Mesenteric fat pad (tissue), 1 donor: ENCODE measurements around the gene MGP. TPM values are rescaled to one million over a fixed set of nuclear protein-coding genes. Genes with fewer than 3 reads are reported as not detected.

ENCODE experiments used
- DNase-seq: peaks from one replicate; pipeline ENCODE4 v3.0.0-alpha.2; 2020; ENCODE audit warnings: low spot score
- long read RNA-seq: library from polyadenylated mRNA; unstranded; transcript quantifications from one replicate; pipeline ENCODE4 v2.0.0, GENCODE V29; 2020
- total RNA-seq: library from RNA; stranded (reverse); fragmentation: NEBNext Ultra II Directional; extraction: Animal tissue kit (Norgen Biotek cat#: 25700); gene quantifications from one replicate; pipeline ENCODE4 v1.2.1, GENCODE V29; 2021
- donor health status: DM: yes; HTN: yes; CAD: no.

MGP gene
- total RNA-seq: 2,401 TPM
- long read RNA-seq, transcript MGP-203 (4 exons, 1,405 nt): major isoform, 120 of 140 reads
- long read RNA-seq, partial matches to known transcripts: 5 of 140 reads
- long read RNA-seq, other reads (novel, unspliced or antisense): 15 of 140 reads

DNA sequence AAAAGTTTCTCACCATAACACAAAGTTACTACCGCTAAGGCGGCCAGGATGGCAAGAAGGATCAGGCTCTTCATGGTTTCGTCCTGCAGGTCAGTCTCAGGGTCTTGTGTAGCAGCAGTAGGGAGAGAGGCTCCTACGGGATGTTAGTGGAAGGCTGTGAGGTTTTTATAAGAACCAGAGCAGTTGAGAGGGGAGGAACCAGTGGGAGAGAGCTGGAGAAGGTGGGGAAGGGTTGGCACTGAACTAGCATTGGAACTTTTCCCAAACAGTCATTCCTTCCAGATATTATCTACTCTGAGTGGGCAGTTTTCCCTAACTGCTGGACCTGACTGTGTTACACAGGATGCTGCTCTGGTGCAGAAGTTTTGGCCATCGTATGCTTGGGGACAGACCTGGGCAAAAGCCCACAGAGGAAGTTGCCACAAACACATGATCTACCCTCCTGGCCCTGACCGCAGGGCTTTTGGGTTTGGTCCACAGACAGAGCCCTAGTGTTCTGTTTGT, at the start of gene MGP:
TSS of gene MGP (minus strand) at position 137 of the 504 bp plus-strand sequence. CDS start at position 74, 63 bp downstream.
- no peak for DNase-seq

DNA sequence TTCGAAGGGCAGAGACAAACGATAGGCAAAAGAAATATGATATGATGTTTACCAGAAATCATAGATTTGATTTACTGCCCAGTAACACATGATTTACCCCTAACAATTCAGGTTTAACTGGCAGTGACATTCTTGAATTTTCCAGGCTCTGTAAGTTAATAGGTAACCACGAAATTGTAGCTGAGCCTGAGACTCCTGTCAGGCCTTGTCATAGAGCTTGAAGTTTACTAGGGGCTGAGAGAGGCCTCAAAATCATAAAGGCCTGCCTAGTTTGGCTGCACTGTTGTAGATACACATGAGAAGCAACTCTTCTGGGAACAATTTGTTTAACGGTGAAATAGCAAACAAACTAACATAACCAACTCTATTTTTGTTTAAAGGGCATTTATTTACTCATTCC, 49.4 kb upstream of the MGP start:
- DNase-seq: no peak

DNA sequence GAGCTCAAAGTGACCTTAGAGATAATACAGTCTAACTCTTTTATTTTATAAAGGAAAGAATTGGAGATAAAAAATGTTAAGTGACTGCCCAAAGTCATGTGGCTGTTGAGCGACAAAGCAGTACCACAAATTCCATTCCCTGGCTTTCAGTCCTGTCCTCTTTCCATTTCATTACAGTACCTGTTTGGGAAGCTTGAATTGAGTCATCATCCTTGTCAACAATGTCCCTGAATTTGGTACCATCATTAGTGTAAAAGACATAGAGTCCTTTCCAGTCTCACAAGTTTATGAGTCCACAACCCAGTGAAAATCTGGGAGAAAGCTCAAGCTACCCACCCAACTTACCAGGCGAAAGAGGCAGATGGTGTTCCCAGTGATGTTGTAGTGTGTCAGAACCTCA, 48.9 kb upstream of the MGP start:
- DNase-seq: no peak

DNA sequence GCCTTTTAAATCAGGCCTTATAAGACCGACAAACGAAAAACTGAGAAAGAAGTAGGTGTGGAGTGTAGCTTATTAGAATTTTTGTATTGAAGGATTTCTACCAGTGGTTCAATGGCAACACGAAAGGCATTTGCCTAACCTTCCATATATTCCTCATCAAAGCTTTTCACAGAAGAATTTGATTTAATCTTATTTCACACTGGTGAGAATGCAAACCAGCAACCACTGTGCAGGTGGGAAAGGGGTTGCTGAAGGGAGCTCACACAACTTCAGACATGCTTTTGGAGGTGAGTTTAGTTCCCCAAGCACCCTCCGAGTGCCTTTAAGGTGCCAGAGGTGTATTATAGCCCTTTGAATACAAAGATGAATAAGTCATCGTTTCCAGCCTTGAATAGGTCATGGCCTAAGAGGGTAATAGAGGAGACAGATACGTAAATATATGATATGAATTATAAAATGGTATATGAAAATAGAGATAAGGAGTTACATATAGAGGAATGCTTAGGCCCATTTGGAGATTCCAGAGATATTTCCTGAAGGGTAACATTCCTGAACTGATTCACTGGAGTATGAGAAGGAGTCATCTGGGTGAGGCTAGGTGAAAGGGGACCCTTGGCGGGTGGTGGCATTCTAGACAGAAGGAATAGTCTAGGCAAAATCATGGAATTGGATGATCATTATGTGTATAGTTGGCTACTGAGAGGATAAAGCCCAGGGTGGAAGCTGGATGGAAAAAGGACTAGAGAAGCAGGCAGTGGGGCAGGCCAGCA, 46.3 kb upstream of the MGP start:
- DNase-seq: no peak

GRCh38 chr12:14931359-14931758, 45.7 kb upstream of the MGP start:
- no peak for DNase-seq

DNA sequence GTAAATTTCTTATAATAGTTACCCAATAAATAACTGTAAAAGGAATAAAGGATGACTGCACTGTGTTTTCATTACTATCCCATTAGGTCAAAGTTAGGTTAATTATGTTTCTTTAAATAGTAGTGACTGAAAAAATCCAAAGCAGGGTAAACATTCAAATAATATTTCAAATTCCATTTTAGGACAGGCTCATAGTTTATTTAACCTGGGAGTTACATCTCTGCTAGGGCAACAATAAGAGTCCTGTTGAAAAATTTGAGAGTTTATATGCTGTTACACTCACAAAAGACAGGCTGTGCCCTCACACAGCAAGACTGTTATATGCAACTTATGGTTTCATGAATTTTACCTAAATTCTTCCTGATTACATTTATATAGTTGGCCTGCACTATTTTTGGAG, 44.6 kb upstream of the MGP start:
- DNase-seq: no peak

GRCh38 chr12:14928931-14929330, 43.3 kb upstream of the MGP start:
- no peak for DNase-seq

- DNase-seq: no peak
These were observed 41.6 kb upstream of the MGP start for GRCh38 chr12:14927267-14927666.

DNA sequence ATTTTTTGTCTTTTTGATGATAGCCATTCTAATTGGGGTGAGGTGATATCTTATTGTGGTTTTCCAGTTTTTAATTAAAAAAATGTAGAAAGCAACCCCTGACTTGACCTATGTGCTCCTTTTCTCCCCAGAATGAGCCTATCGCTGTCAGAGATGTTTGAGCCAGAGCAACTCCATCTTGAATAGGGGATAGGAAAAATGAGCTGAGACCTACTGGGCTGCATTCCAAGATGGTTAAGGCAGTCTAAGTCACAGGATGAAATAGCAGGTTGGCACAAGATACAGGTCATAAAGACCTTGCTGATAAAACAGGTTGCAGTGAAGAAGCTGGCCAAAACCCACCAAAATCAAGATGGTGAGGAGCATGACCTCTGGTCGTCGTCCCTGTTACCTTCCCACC, 38.9 kb upstream of the MGP start:
- DNase-seq: no peak

DNA sequence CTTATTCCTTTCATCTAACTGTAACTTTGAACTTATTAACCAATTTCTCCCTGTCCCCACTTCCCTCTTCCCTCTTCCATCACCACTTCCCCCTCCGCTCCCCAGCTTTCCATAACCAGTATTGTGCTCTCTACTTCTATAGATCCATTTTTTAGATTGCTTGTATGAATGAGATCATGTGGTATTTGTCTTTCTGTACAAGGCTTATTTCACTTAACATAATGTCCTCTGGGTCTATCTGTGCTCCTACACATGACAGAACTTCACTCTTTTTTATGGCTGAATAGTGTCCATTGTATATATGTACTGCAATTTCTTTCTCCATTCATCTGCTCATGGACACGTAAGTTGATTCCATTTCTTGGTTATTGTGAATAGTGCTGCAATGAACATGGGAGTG, 38.3 kb upstream of the MGP start:
- no peak for DNase-seq

GRCh38 chr12:14921218-14921617, 35.6 kb upstream of the MGP start:
- no peak for DNase-seq

DNA sequence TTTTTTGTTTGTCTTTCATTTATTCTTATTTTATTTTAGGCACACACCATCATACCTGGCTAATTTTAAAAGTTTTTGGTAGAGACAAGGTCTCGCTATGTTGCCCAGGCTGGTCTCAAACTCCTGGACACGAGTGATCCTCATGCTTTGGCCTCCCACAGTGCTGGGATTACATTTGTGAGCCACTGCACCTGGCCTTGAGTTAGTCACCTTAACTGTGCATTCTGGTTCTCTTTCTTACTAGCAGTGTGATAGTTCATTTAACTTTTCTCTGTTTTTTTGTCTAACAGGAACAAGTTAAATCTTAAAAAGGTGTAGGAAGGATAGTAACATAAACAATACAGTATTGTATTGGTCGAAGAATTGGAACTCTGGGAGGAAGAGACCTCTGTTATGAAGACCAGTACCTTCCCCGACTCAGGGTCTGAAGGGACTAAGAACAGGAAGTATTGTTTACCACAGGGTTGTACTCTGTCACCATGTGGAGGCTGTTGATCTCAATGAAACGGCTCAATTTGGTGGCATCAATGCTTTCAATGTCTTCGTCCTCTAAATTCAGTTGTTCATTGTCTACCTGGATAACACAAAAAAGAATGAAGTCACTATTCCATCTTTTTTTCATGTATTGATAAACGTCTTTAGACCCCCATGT, 34.9 kb upstream of the MGP start:
- no peak for DNase-seq

DNA sequence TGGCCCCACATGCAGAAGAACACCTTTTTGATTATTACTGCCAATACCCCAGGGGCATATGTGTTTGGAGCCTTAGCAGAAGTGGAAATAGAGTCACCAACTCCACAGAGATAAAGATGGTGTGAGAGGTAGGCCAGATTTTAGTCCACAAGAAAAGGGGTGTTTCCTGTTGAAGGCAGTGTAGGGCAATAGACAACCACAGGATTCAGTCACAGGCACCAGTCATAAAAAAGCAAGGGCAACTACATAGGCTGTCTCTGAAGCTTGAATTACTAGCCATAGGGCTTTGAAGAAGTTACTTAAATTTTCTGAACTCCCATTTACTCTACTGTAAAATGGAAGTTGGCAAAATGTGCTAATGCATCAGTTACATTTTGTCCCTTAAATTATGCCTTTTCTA, 33.8 kb upstream of the MGP start:
- no peak for DNase-seq

GRCh38 chr12:14915736-14916135, 30.1 kb upstream of the MGP start:
- DNase-seq: no peak

DNA sequence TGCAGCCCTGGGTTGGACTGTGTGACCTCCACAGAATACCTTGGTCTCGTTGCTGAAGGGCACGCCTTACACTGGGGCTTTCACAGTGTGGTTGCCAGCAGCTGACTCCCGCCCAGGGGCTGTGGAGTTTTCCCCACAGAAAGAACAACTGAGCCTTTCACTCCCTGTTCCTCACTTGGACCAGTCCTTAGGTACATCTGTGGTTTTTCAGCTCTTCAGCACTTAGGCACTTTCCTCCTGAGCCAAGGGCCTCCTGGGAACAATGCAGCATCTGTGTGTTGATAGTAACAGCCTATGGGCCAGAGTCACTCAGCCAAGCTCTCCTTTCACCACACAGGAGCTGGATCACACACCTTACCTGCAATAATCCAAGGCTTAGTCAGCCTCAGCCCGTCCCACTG, 27.7 kb upstream of the MGP start:
- no peak for DNase-seq

DNA sequence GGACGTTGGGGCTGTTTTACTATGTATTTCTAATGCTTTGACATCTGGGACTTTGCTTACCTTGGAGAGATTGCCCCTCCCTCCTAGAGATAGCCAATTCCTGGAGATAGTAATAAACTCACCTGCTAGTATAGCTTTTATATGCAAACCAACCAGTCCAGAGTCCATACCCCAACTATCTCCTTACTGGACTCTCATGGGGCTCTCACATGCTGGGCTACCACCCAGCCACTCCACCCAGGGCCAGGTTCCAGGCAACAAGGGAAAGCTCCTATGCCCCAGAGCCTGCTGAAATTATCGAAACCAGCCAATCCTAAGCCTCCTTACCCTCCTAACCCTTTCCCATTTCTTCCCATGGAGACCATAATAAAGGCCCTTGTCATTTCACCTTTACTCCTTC, 25.5 kb upstream of the MGP start:
- DNase-seq: no peak

GRCh38 chr12:14910090-14910915, 24.6 kb upstream of the MGP start:
- DNase-seq: no peak

- no peak for DNase-seq
These were observed 22.3 kb upstream of the MGP start for GRCh38 chr12:14907953-14908352.

GRCh38 chr12:14906114-14906513, 20.5 kb upstream of the MGP start:
- no peak for DNase-seq

DNA sequence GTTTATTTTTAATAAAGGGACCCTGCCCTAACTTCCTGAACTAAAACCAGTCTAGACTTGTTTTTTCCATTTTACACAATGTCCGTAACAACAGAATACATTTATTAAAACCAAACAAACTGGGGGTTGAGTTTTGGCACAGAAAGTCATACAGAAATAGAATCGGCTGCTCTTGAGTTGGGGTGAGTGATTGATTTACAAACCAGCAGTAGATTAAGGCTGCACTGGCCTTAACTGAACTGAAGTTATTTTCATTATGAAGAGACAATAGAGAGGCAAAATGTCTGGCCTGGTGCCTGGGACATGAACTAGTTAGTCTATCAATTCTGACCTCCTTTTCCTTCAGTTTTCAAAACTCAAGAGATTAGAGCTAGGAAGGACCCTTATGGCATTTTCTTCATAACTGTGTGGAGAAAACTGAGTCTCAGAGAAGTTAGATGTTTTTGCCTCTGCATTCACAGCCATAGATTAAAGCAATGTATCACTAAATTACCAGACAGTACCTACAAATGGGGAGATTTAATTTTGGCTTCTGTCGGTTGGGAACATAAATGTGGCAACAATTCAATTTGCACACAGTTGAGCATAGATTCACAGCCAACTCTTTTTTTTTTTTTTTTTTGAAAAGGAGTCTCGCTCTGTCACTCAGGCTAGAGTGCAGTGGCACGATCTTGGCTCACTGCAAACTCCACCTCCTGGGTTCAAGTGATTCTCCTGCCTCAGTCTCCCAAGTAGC, 19.8 kb upstream of the MGP start:
- DNase-seq: no peak

DNA sequence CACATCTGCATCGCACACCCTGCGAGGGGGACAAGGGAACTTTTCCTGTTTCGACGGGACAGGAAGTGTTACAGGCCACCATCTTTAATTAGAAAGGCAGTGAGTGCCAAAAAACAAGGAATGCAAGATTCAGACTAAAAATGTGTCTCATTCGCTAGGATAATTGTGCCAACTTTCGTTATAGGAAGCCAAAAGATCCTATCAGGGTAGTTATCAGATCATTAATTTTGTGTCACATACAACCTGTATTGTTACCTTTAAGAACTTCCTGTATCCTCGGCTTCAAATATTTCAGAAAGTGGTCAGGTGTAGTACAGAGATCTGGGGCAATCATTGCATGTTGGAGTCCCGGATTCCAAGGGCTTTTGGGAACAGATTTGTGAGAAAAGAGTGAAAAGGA, 19.2 kb upstream of the MGP start:
- DNase-seq: no peak
